KG1 (cell line): ENCODE data around the gene MFGE8.

Experiments used
- DNase-seq: peaks from one replicate; lab custom pipeline; 2025; lab: John Stamatoyannopoulos, UW

MFGE8 gene

DNA sequence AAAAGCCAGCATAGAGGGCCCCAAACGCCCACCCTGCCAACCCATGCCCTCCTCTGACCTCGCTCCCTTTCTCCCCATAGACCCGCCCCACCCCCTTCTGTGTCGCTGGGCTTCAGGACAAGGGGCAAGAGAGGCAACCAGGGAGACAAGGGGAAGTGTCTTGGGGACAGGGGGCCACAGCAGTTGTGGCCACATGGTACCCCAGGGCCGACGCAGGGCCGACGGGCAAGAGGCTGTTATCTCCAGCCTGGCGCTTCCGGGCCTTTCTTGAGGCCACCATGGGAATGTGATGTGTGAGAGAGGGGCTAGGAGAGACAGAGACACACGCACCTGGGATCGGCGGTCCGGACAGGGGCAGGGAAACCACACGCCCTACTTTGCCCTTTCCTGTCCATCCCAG is 14.4 kb downstream of the MFGE8 start:
- no peak for DNase-seq

DNA sequence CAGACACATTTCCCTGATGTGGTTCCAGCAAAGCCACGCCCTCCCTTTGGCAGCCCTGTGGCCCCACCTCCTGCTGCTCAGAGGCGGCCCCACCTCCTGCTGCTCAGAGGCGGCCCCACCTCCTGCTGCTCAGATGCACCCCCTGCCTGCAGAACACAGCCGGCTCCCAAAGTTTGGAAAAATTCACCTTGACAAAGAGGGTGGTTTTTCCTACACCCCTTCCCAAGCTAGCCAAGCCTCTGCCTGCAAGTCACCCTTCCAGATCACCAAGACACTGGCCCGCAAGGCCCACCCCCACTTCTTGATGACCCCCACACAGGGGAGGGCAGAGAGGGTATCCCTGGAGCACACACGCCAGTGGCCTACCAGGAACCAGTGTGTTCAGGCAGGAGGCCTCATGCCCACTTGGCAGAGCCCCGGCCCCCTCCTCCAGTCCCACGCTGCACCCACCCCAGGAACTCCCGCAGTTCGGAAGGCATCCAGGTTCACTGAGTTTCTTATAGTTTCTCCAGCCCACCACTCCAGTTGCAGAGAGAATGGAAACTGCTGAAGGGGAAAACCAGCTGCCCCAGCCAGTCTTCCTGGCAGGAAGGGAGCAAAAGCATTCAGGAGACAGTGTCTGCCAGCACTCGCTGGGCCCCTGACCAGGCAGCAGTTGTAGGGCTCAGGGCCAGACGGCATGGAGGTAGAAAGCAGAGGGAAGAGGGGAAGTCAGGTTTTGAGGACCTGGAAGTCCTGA is 15.6 kb downstream of the MFGE8 start:
- DNase-seq: no peak

- DNase-seq: no peak
Observed at GRCh38 chr15:88897142-88897455, 16.1 kb downstream of the MFGE8 start.

GRCh38 chr15:88896333-88897033 is 16.7 kb downstream of the MFGE8 start:
- DNase-seq: no peak

GRCh38 chr15:88894819-88895767 is 18.1 kb downstream of the MFGE8 start, which contains the start of gene HAPLN3:
Gene HAPLN3 (minus strand): TSS chr15:88895544. CDS start chr15:88887298, 8,246 bp downstream.
- no peak for DNase-seq

GRCh38 chr15:88894348-88894818 is 18.8 kb downstream of the MFGE8 start:
- no peak for DNase-seq

DNA sequence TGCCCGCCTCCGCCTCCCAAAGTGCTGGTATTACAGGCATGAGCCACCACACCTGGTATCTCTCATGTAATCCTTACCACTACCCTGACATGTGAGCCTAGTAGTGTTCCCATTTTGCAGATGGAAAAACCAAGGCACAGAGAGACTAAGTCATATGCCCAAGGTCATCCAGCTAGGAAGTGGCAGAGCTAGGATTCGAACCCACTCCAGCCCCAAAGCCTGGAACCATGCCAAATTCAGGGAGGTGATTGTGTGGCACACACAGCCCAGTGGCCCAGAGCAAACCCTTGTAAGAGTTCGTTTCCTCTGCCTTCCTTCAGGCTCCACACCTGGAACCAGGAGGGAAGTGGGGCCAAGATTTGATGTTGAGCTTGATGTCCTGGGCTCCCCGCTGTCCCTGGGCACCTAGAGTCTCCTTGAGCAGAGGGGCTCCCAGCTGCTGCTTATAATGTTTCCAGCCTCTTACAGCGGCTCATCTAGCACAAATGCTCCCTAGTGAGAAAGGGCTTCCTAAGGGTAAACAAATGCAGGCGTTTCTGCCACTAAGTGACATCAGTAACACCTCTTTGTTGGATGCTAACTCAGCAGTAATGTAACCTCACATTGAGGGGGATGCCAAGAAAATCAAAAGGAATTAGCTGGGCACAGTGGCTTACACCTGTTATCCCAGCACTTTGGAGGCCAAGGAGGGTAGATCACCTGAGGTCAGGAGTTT is 21.5 kb downstream of the MFGE8 start:
- no peak for DNase-seq

GRCh38 chr15:88890495-88890894 is 22.7 kb downstream of the MFGE8 start:
- DNase-seq: no peak

GRCh38 chr15:88888719-88889118 is 24.5 kb downstream of the MFGE8 start:
- no peak for DNase-seq

- DNase-seq: no peak
Observed at GRCh38 chr15:88887068-88887580, 26.1 kb downstream of the MFGE8 start.

- no peak for DNase-seq
Observed at GRCh38 chr15:88882785-88883184, 30.4 kb downstream of the MFGE8 start.

- no peak for DNase-seq
Observed at GRCh38 chr15:88881775-88882174, 31.4 kb downstream of the MFGE8 start.

GRCh38 chr15:88880944-88881740 is 32.0 kb downstream of the MFGE8 start:
- DNase-seq: no peak

DNA sequence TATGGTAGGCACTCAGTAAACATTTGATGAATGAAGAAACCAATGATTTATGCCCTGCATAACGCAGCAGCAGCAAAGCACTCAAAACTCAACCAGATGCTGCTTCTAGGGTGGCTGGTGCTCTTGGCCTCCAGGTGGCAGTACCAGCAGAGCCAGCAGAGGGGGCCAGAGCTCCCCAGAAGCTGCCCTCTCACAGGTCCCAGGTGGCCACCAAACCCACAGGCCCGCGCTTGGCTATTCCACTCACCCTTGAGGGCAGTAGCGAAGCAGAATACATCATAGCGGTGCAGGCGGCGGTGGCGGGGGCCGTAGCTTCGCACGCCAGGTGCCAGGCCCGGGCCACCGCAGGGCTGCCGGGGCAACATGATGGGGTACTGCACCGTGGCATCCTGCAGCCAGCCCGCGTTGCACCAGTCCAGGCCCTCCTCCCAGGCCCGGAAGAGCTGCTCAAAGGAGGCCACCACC is 34.4 kb downstream of the MFGE8 start:
- DNase-seq: no peak

- no peak for DNase-seq
Observed at GRCh38 chr15:88877906-88878305, 35.3 kb downstream of the MFGE8 start.

DNA sequence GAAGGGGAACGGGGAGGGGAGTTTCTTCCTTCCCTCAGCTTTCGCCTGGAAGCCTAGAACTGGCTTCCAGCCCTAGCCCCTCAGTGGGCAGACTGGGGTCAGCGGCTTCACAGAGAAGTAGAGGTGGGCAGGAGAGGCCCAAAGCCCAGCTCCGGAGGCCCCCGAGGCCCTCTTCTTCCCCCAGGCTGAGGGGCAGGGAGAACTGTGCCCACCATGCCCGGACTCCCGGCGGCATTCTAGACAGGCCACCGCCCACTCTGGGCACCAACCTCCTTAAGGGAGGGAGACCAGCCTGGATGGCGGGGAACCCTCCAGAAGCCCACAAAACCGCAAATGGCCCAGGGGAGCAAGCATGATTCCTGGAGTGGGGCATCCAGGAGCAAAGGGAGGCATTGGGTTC is 35.8 kb downstream of the MFGE8 start:
- DNase-seq: no peak

DNA sequence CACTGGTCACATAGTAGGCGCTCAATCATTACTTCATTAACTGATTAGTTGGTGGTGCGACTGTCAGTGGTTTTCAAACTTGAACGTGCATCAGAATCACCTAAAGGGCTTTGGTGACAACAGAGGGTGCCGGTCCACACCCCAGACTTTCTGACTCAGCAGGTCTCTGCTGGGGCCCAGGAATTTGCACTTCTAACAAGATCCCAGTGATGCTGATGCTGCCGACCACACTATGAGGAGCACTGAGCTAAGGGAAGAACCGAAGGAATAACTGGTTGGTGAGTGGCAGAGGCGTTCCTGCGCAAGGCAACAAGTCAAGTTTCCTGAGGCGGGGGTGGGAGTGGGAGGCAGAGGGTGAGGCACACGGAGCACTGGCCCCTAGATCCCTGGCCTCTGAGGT is 36.6 kb downstream of the MFGE8 start:
- DNase-seq: no peak

- DNase-seq: no peak
Observed at GRCh38 chr15:88874684-88875083, 38.5 kb downstream of the MFGE8 start.

DNA sequence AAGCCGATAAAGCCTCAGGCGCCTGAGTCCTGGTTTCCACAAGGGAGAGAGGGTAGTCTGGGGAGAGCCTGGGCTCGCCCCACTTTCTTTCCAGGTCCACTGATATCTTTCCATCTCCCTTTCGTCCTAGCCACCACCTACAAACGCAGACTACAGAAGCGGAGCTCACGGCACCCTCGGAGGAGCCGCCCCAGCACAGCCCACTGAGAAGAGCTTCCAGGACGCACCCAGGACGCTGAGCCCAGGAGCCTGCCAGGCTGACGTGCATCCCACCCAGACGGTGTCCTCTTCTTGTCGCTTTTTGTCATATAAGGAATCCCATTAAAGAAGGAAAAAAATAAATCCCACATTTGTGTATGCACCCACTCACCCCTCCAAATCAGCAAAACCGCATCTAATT is 38.9 kb downstream of the MFGE8 start:
- no peak for DNase-seq

DNA sequence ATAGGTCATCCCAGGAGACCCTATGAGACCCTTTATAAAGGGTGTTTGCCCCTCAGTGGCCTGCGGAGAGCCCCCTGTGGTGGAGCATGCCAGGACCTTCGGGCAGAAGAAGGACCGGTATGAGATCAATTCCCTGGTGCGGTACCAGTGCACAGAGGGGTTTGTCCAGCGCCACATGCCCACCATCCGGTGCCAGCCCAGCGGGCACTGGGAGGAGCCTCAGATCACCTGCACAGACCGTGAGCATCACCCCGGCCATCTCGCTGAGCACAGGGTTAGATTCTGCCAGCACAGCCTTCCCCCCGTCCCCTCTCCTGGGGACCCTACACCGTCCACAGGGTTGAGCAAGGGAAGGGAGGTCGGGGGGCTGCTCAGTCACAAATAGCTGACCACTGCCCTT is 39.4 kb downstream of the MFGE8 start:
- DNase-seq: no peak

GRCh38 chr15:88872706-88873105 is 40.5 kb downstream of the MFGE8 start:
- DNase-seq: no peak
